Ascending aorta (tissue), 2 donors: ENCODE measurements around the gene BCAT1. TPM values are rescaled to one million over a fixed set of nuclear protein-coding genes. Genes with fewer than 3 reads are reported as not detected.

Source experiments
- DNase-seq, 2 donors: peaks; one replicate each; pipeline ENCODE4 v3.0.0-alpha.2; 2019; ENCODE audit warnings: low spot score in 2 of 2
- H3K27ac ChIP-seq, 2 donors: fragments of 200-600 bp; sonication (generic); one replicate each; pipeline ENCODE4 v1.5.1; 2016 to 2017; ENCODE audit warnings: mild to moderate bottlenecking in 1 of 2
- H3K27me3 ChIP-seq: fragments of 200-600 bp; sonication (generic); one replicate; pipeline ENCODE4 v1.5.1; 2017
- H3K36me3 ChIP-seq, 2 donors: fragments of 200-600 bp; sonication (generic); one replicate each; pipeline ENCODE4 v1.5.1; 2016
- H3K4me1 ChIP-seq, 2 donors: fragments of 200-600 bp; sonication (generic); one replicate each; pipeline ENCODE4 v1.5.1; 2016 to 2017; ENCODE audit warnings: mild to moderate bottlenecking in 1 of 2
- H3K4me3 ChIP-seq, 2 donors: fragments of 200-600 bp; sonication (generic); one replicate each; pipeline ENCODE4 v1.5.1; 2016 to 2017; ENCODE audit warnings: mild to moderate bottlenecking in 1 of 2
- H3K9me3 ChIP-seq, 2 donors: fragments of 200-600 bp; sonication (generic); one replicate each; pipeline ENCODE4 v1.5.1; 2016
- CTCF ChIP-seq, 3 experiments: fragments of 200-600 bp in 2 of 3; fragments of 450-650 bp in 1 of 3; sonication (generic) in 2 of 3; IDR thresholded peaks; one replicate each; pipeline ENCODE4 v1.5.1; 2016 to 2019; ENCODE audit warnings: antibody characterized with exemption in 3 of 3, mild to moderate bottlenecking in 1 of 3, moderate library complexity in 1 of 3
- intact Hi-C: fragments of 100-400 bp; cut with DNase I; formaldehyde crosslinking; loops from one replicate; pipeline ENCODE4 v1.15.1; 2023
- total RNA-seq: library from RNA; depleted of rRNA; stranded (reverse); fragments of >200 nt; gene quantifications from one replicate; pipeline ENCODE4 v1.1.0, GENCODE V29; 2016

Gene BCAT1
- total RNA-seq, 1 donor from 2014 or later, result 16.5 TPM

DNA sequence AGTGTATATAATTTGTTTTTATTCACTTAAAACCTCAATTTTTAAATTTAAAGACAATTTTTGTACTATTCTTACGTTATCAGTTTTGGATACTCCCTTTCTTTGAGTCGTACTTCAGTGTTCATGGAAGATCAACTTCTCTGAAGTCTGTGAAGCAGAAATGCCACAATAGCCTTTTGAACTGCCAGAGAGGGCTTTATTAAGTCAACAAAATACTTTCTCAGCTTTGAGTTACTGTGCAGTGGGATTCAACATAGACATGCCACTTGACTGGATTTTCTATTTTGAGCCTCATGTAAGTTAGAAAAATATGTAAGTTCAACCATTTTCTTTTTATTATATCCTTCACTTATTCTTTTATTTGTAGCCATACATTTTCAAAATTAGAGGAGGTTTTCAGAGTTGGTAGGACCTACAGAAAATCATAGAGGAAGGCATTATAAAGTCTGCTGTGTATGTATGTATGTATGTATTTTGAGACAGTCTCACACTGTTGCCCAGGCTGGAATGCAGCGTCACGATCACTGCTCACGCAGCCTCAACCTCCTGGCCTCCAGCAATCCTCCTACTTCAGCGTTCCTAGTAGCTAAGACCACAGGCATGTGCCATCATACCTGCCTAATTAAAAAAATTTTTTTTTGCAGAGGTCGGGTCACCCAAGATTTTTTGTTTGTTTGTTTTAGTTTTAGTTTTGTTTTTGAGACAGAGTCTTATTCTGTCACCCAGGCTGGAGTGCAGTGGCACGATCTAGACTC, 31.3 kb upstream of the BCAT1 start:
- H3K27me3 ChIP-seq, result no peaks in the 10 kb centered on the region
- no peaks in the 10 kb centered on the region for H3K9me3 ChIP-seq
- H3K36me3 ChIP-seq, result no peaks in the 10 kb centered on the region
- H3K27ac ChIP-seq, result no peak overlapping the region
- no peak for DNase-seq
- no peak for TF ChIP-seq CTCF (IDR thresholded peaks at IDR 0.05)
- H3K4me3 ChIP-seq, result no peak overlapping the region
- intact Hi-C loops, result no loop called here
- no peaks in the 10 kb centered on the region for H3K4me1 ChIP-seq

DNA sequence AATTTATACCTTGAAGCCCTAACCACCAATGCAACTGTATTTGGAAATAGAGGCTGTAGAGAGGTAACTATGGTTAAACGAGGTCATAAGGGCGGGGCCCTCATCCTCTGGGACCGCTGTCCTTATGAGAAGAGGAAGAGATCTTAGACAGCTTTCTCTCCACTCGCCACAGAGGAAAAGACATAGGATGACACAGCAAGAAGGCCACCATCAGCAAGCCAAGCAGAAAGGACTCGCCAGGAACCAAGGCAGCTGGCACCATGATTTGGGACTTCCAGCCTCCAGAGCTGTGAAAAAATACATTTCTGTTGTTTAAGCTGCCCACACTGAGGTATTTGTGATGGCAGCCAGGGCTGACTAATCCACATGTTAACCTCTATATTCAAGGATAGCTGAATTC, 30.4 kb upstream of the BCAT1 start:
- Histone ChIP-seq H3K4me1 (no peaks in the 10 kb centered on the region), H3K27ac (no peak overlapping the region), H3K36me3 (no peaks in the 10 kb centered on the region), H3K27me3 (no peaks in the 10 kb centered on the region), H3K9me3 (no peaks in the 10 kb centered on the region), H3K4me3 (no peak overlapping the region)
- TF ChIP-seq CTCF (IDR thresholded peaks at IDR 0.05), result no peak
- no peak for DNase-seq
- intact Hi-C loops, result no loop called here

GRCh38 chr12:24977711-24978110, 28.8 kb upstream of the BCAT1 start:
- no peak overlapping the region for H3K27ac ChIP-seq
- H3K36me3 ChIP-seq, result no peaks in the 10 kb centered on the region
- H3K9me3 ChIP-seq, result no peaks in the 10 kb centered on the region
- H3K27me3 ChIP-seq, result no peaks in the 10 kb centered on the region
- H3K4me3 ChIP-seq, result no peak overlapping the region
- H3K4me1 ChIP-seq, result no peaks in the 10 kb centered on the region
- no peak for DNase-seq
- no peak for TF ChIP-seq CTCF (IDR thresholded peaks at IDR 0.05)
- intact Hi-C loops, result no loop called here

GRCh38 chr12:24977060-24977459, 28.2 kb upstream of the BCAT1 start:
- DNase-seq, result no peak
- intact Hi-C loops, result no loop called here
- H3K27ac ChIP-seq, result no peak overlapping the region
- no peaks in the 10 kb centered on the region for H3K36me3 ChIP-seq
- no peaks in the 10 kb centered on the region for H3K27me3 ChIP-seq
- no peak overlapping the region for H3K4me3 ChIP-seq
- TF ChIP-seq CTCF (IDR thresholded peaks at IDR 0.05), result no peak
- H3K9me3 ChIP-seq, result no peaks in the 10 kb centered on the region
- H3K4me1 ChIP-seq, result no peaks in the 10 kb centered on the region

- no peaks in the 10 kb centered on the region for H3K9me3 ChIP-seq
- no peak for DNase-seq
- no peak for TF ChIP-seq CTCF (IDR thresholded peaks at IDR 0.05)
Measured at GRCh38 chr12:24975425-24975824, 26.5 kb upstream of the BCAT1 start.

GRCh38 chr12:24974216-24974615, 25.3 kb upstream of the BCAT1 start:
- no peak for TF ChIP-seq CTCF (IDR thresholded peaks at IDR 0.05)
- no peak for DNase-seq
- Histone ChIP-seq H3K27ac (no peak overlapping the region), H3K27me3 (no peaks in the 10 kb centered on the region), H3K4me3 (no peak overlapping the region), H3K9me3 (no peaks in the 10 kb centered on the region), H3K4me1 (no peaks in the 10 kb centered on the region), H3K36me3 (no peaks in the 10 kb centered on the region)
- intact Hi-C loops, result no loop called here

More at GRCh38 chr12:24975425-24975824, 26.5 kb upstream of the BCAT1 start:
- no peak overlapping the region for H3K27ac ChIP-seq
- no peaks in the 10 kb centered on the region for H3K27me3 ChIP-seq
- no peak overlapping the region for H3K4me3 ChIP-seq
- intact Hi-C loops, result no loop called here
- no peaks in the 10 kb centered on the region for H3K4me1 ChIP-seq
- no peaks in the 10 kb centered on the region for H3K36me3 ChIP-seq
